SU-DHL-6 (cell line): ENCODE results near the gene FXYD3.

ENCODE experiments used
- EZH2phosphoT487 ChIP-seq: fragments of 200-600 bp; sonication (generic), shearing (Covaris generic); conservative IDR thresholded peaks from 2 replicates; pipeline ENCODE4 v1.6.1; 2018; ENCODE audit warnings: mild to moderate bottlenecking, antibody characterized with exemption, low read length, moderate library complexity, mixed read lengths
- TF ChIP-seq, protein P1 (sequence below): fragments of 200-600 bp; sonication (generic); IDR thresholded peaks from one replicate; pipeline ENCODE4 v1.5.1; 2017; ENCODE audit warnings: antibody characterized with exemption, mild to moderate bottlenecking, low read length, moderate library complexity; ENCODE audit not compliant: insufficient read depth, poor library complexity, severe bottlenecking

GRCh38 chr19:35117799-35118198 is 2.2 kb downstream of the FXYD3 start:
- TF ChIP-seq, protein P1, sequence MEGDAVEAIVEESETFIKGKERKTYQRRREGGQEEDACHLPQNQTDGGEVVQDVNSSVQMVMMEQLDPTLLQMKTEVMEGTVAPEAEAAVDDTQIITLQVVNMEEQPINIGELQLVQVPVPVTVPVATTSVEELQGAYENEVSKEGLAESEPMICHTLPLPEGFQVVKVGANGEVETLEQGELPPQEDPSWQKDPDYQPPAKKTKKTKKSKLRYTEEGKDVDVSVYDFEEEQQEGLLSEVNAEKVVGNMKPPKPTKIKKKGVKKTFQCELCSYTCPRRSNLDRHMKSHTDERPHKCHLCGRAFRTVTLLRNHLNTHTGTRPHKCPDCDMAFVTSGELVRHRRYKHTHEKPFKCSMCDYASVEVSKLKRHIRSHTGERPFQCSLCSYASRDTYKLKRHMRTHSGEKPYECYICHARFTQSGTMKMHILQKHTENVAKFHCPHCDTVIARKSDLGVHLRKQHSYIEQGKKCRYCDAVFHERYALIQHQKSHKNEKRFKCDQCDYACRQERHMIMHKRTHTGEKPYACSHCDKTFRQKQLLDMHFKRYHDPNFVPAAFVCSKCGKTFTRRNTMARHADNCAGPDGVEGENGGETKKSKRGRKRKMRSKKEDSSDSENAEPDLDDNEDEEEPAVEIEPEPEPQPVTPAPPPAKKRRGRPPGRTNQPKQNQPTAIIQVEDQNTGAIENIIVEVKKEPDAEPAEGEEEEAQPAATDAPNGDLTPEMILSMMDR: no peak
- TF ChIP-seq EZH2phosphoT487: no peak
